Right ventricle myocardium inferior (tissue), 1 donor: ENCODE results near the gene VEPH1. TPM values are rescaled to one million over a fixed set of nuclear protein-coding genes. Genes with fewer than 3 reads are reported as not detected.
A peak's percentile ranks its signal among the peaks of the same experiment; 100 is the strongest.

Experiments
- ATAC-seq: fragments of 200-7000 bp; cut with Tn5 transposase; one replicate; pipeline ENCODE4 v1.9.1; 2020; ENCODE audit warnings: mild to moderate bottlenecking, moderate library complexity
- DNase-seq: peaks from one replicate; pipeline ENCODE4 v3.0.0; 2021; ENCODE audit errors: missing footprints
- intact Hi-C: fragments of 100-400 bp; cut with DNase I; formaldehyde crosslinking; loops from one replicate; pipeline ENCODE4 v1.11.0; 2022
- long read RNA-seq: library from polyadenylated mRNA; unstranded; transcript quantifications from one replicate; pipeline ENCODE4 v2.0.0, GENCODE V29; 2021
- total RNA-seq: library from RNA; stranded (reverse); fragmentation: NEBNext Ultra II Directional; extraction: Animal tissue kit (Norgen Biotek cat#: 25700); gene quantifications from one replicate; pipeline ENCODE4 v1.2.1, GENCODE V29; 2021
- donor health status: DM: no; HTN: yes; CAD: no; lungs with severe emphysema.

Gene VEPH1
- total RNA-seq: 0.41 TPM
- long read RNA-seq: 0 reads

DNA sequence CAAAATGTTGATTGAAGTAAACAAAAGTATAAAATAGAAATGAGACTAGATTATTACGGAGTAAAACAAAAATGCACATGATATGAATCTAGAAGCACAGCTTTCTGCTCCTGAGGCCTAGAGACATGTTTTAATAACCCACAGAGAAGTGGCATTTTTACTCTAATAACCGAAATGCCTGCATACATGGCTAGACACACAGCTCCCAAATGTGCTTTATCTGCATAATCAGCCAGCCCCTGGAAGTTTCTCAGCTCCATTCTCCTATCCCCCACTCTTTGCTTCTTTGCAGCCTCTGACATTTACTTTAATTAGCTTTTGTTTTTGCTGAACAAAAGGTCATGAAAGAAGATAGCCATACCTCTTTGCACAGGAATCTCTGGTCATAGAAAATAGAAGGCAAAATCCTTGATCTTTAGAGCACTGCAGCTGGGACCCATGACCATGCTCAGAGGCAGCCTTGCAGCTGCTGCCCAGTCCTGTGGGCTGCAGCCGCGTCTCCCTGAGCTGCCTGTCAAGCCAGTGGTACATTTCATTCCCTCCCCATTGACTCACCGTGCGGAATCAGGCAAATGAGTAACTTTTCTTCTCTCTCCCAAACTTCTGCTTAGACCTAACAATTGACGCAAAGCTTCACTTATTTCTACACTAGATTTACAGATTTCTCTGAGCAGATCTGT lies at the start of gene VEPH1:
Gene VEPH1, minus strand, starts transcription at position 501 of the 680 bp plus-strand sequence. CDS start 8,067 bp downstream, outside the sequence.
- ATAC-seq (no peak), DNase-seq (no peak)
- intact Hi-C loops: no loop called here

DNA sequence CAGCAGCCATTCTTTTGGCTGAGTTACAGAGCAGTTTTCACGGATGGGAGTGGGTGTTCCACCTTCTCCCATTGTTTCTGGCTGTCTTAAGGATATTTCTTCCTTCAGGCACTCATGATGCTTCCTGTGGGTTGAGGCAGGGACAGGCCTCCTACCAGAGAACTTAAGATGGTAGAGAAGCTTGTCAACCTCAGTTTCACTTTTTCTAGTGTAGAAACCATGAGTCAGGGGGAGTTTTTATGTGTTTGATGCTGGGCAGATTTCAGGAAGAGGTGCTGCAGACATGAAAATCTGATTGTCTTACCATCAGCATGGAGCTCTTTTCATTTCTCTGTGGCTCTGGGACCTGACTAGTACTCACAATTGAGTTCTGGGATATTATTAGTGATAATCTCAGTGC lies 48.7 kb upstream of the VEPH1 start:
- intact Hi-C loops: no loop called here
- DNase-seq: no peak
- ATAC-seq: no peak

DNA sequence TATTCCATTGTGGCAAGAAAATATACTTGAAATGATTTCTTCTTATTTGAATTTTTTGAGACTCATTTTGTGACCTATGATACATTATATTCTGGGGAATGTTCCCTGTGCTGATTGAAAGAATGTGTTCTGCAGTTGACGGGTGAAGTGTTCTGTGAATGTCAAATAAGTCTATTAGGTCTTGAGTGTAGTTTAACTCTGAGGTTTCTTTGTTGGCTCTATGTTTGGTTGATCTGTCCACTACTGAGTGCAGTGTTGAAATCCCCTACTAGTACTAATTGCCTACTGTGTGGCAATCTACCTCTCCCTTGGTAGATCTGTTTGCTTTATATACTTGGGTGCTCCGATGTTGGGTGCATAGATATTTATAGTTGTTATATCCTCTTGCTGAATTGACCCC lies 46.3 kb upstream of the VEPH1 start:
- ATAC-seq: no peak
- intact Hi-C loops: no loop called here
- no peak for DNase-seq

- intact Hi-C loops: no loop called here
- no peak for DNase-seq
- ATAC-seq: peak; percentile 75
Measured at GRCh38 chr3:157544501-157545130, 41.4 kb upstream of the VEPH1 start.

GRCh38 chr3:157543501-157544035 lies 40.4 kb upstream of the VEPH1 start:
- DNase-seq (peak; percentile 56), ATAC-seq (peak; percentile 7)
- intact Hi-C loops: no loop called here

GRCh38 chr3:157542711-157543500 lies 39.7 kb upstream of the VEPH1 start:
- peak; percentile 90 for ATAC-seq
- DNase-seq: peak; percentile 89
- intact Hi-C loops: no loop called here

- intact Hi-C loops: no loop called here
- no peak for ATAC-seq
- no peak for DNase-seq
Measured at GRCh38 chr3:157541506-157542236, 38.5 kb upstream of the VEPH1 start.

DNA sequence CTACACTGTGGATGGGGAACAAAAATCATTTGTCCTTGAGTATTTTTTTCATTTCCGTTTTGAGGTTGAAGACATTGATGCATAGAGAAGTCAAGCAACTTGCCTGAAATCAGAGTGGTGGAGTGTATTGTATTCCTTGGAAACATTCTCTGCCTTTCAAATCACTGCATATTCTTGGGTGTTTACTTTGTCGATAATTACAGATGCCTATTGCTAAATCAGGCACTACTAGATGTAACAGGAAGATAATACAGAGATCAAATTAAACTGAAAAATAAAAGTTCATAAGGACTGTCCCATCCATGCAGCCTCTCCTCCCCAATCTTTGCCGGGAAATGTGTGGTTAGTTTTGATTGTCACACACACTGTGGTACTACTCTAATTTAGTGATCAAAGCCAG lies 37.4 kb upstream of the VEPH1 start:
- ATAC-seq (no peak), DNase-seq (no peak)
- intact Hi-C loops: no loop called here

DNA sequence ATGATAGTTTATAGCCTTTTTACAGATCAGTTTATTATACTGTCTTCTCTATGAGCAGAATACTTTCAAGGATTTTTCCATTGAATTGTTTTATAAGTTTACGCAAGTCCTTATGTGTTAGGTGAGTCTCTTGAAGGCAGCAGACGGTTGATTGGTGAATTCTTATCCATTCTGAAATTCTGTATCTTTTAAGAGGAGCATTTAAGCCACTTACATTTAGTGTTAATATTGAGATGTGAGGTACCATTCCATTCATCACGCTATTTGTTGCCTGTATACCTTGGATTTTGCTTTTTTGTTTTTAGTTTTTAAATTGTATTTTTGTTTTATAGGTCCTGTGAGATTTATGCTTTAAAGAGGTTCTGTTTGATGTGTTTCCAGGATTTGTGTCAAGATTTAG lies 32.5 kb upstream of the VEPH1 start:
- ATAC-seq: no peak
- intact Hi-C loops: no loop called here
- DNase-seq: no peak

DNA sequence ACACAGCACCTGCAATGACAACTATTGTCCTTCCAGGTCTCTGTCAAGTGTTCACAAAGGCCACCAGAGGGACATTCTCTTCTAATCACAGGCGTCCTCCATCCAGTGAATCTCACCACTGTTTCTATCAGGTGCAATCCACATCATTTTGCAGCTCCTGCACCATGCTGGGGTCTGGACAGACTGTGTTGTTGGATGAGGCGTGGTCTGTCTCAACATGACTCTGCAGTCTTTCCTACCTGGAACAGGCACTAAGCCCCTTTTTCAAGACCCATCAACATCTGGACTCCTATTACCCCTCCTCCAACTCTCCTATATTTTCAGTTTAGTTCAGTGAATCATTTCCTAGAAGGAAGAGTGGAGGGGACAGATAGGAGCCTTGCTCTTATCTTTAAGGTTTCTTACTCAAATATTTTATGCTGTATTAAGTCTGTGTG lies 31.5 kb upstream of the VEPH1 start:
- DNase-seq: no peak
- intact Hi-C loops: no loop called here
- no peak for ATAC-seq

- ATAC-seq (no peak), DNase-seq (no peak)
- intact Hi-C loops: loop anchor here (2.0 kb wide), 1 partner anchor 39 kb away; no protein-coding TSS in a partner anchor
Measured at GRCh38 chr3:157533298-157534070, 30.3 kb upstream of the VEPH1 start.

- peak; percentile 80 for ATAC-seq
- intact Hi-C loops: loop anchor here (2.0 kb wide), 1 partner anchor 40 kb away; no protein-coding TSS in a partner anchor
Measured at GRCh38 chr3:157532529-157533297, 29.5 kb upstream of the VEPH1 start.

GRCh38 chr3:157531771-157532170 lies 28.6 kb upstream of the VEPH1 start:
- no peak for ATAC-seq

More at GRCh38 chr3:157532529-157533297, 29.5 kb upstream of the VEPH1 start:
- no peak for DNase-seq

GRCh38 chr3:157531301-157531660 lies 28.1 kb upstream of the VEPH1 start:
- ATAC-seq: no peak
- intact Hi-C loops: no loop called here
- DNase-seq: no peak

More at GRCh38 chr3:157531771-157532170, 28.6 kb upstream of the VEPH1 start:
- no peak for DNase-seq
- intact Hi-C loops: loop anchor here (2.0 kb wide), 1 partner anchor 41 kb away; no protein-coding TSS in a partner anchor

GRCh38 chr3:157530637-157531300 lies 27.6 kb upstream of the VEPH1 start:
- peak; percentile 52 for DNase-seq
- intact Hi-C loops: no loop called here
- no peak for ATAC-seq

- ATAC-seq (no peak), DNase-seq (no peak)
- intact Hi-C loops: no loop called here
Measured at GRCh38 chr3:157529751-157530150, 26.5 kb upstream of the VEPH1 start.

GRCh38 chr3:157529085-157529484 lies 25.9 kb upstream of the VEPH1 start:
- ATAC-seq (no peak), DNase-seq (no peak)
- intact Hi-C loops: no loop called here
